Measurements from ENCODE around the gene FABP6. TPM values are rescaled to one million over a fixed set of nuclear protein-coding genes. Genes with fewer than 3 reads are reported as not detected.
A peak's percentile ranks its signal among the peaks of the same experiment; 100 is the strongest.

FABP6 gene
- total RNA-seq, 2 donors from 2014 or later: not detected

GRCh38 chr5:160285316-160285715 lies 56.0 kb downstream of the FABP6 start:
- H3K27ac ChIP-seq: no peak overlapping the region
- DNase-seq: no peak
- H3K4me1 ChIP-seq: no peaks in the 10 kb centered on the region
- no peaks in the 10 kb centered on the region for H3K9me3 ChIP-seq
- no peak for TF ChIP-seq CTCF (IDR thresholded peaks at IDR 0.05)
- H3K4me3 ChIP-seq: no peak overlapping the region
- no peaks in the 10 kb centered on the region for H3K27me3 ChIP-seq
- no peaks in the 10 kb centered on the region for H3K36me3 ChIP-seq
- peak overlapping the region in 1 of 2 donors; percentile 34 for H3K9ac ChIP-seq (ENCODE audit: low read depth in 2 of 2, low read length in 2 of 2)
- intact Hi-C loops (cut with DNase I): no loop called here

DNA sequence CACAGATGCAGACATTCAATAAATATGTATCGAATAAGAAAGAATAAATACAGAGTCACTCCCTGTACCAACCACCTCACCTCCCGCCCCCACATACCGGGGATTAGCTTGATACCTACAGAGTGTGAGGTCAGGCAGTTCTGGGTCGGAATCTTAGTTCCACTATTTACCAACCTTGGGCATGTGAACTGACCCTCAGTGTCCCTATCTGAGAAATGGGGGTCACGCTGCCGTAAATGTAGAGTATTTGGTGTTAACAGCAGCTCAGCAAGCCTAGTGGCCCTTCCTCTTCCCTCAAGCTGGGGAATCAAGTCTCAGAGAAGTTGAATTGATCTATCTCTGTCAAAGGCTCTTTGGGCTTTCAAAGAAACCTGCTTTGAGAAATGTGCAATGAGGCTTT lies 57.6 kb downstream of the FABP6 start:
- Histone ChIP-seq H3K27ac (no peak overlapping the region), H3K4me3 (no peak overlapping the region), H3K9me3 (no peaks in the 10 kb centered on the region), H3K4me1 (no peaks in the 10 kb centered on the region), H3K27me3 (no peaks in the 10 kb centered on the region), H3K36me3 (no peaks in the 10 kb centered on the region), H3K9ac (ENCODE audit: low read depth in 2 of 2, low read length in 2 of 2) (peak overlapping the region in 1 of 2 donors; percentile 51)
- intact Hi-C loops (cut with DNase I): no loop called here
- no peak for DNase-seq
- no peak for TF ChIP-seq CTCF (IDR thresholded peaks at IDR 0.05)

- DNase-seq: peak; percentile 50
- Histone ChIP-seq H3K27ac (peak overlapping the region; percentile 8), H3K36me3 (no peaks in the 10 kb centered on the region), H3K27me3 (no peaks in the 10 kb centered on the region), H3K4me1 (no peaks in the 10 kb centered on the region), H3K4me3 (no peak overlapping the region), H3K9me3 (no peaks in the 10 kb centered on the region), H3K9ac (ENCODE audit: low read depth in 2 of 2, low read length in 2 of 2) (peak overlapping the region in 1 of 2 donors; percentile 51)
- intact Hi-C loops (cut with DNase I): no loop called here
- no peak for TF ChIP-seq CTCF (IDR thresholded peaks at IDR 0.05)
These were observed 58.2 kb downstream of the FABP6 start for GRCh38 chr5:160287378-160288051.

Other genes with a start within 250 kb of the FABP6 start
- 10 to 100 TPM; 41.1 to 46.4 TPM for gene TTC1, start 220.4 kb upstream of the FABP6 start, total RNA-seq
- 10 to 100 TPM; 44.0 to 47.6 TPM for gene PWWP2A, start 110.1 kb upstream of the FABP6 start, total RNA-seq
- 10 to 100 TPM; 14.6 to 21.6 TPM for gene CCNJL, start 83.1 kb downstream of the FABP6 start, total RNA-seq
- gene C1QTNF2, start 141.1 kb downstream of the FABP6 start, total RNA-seq: 1 to 10 TPM in 1 of 2 donors, under 1 TPM in 1; 0.64 to 1.0 TPM
- gene FAM200C, start 170.5 kb downstream of the FABP6 start, total RNA-seq: 1 to 10 TPM; 1.8 to 2.3 TPM
- 10 to 100 TPM; 31.5 to 48.8 TPM for gene SLU7, start 189.6 kb downstream of the FABP6 start, total RNA-seq
- 100 to 1,000 TPM in 1 of 2 donors, 10 to 100 TPM in 1; 37.0 to 104 TPM for gene PTTG1, start 192.3 kb downstream of the FABP6 start, total RNA-seq